ENCODE results near the gene AP2B1.

AP2B1 gene

DNA sequence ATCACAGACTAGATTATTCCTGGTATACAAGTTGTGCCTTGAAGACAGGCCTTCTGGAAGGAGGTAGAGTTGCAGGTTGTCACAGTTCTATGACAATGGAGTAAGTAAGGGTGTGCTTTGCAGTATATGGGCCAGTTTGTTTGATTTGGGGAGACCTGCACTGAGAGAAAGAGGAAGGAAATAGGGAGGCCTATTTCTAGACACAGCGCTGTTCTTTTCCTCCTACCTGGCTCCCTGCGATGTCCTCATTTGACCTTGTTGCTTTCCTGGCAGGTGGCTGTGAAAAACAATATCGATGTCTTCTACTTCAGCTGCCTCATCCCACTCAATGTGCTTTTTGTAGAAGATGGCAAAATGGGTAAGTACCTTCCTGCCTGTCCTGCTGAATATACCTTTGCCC lies 121.8 kb downstream of the AP2B1 start:
- no peak overlapping the region for H3K4me3 ChIP-seq (ENCODE audit: low read depth, low read length)
- no peak for TF ChIP-seq CTCF (IDR thresholded peaks at IDR 0.05; ENCODE audit: low read depth, low read length)

- TF ChIP-seq CTCF (IDR thresholded peaks at IDR 0.05; ENCODE audit: low read depth, low read length): no peak
- H3K4me3 ChIP-seq (ENCODE audit: low read depth, low read length): no peak overlapping the region
These were observed 122.8 kb downstream of the AP2B1 start for GRCh38 chr17:35709874-35710273.

GRCh38 chr17:35710950-35711349 lies 123.8 kb downstream of the AP2B1 start:
- no peak for TF ChIP-seq CTCF (IDR thresholded peaks at IDR 0.05; ENCODE audit: low read depth, low read length)
- no peak overlapping the region for H3K4me3 ChIP-seq (ENCODE audit: low read depth, low read length)

DNA sequence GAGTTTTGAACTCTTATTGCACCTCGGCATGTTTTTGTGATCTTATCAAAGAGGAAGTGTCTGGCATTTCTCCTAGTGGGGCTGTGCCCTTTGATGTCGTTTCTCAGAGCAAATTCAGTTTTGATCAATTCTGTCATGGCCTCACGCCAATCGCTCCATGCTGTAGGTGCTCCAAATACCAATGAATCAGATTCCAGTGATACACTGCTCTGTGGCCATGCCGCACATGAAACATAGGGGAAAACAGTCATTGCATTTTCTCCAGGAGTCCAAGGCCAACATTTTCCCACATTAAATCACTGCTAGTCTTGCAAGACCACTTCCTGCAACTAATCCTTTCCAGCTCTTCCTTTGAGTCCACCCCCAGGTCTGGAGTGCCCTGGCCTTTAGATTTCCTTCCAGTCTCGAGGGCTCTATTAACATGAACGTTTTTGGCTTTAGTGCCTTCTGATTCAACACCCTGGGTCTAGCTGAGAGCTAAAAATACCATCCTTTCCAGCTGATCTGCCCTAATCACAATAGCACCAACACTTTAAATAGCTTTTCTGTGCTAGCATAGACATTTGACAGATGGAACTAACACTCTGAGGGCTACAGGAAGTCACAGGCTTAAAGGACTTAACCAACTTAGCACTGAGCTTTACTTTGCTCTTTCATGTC lies 126.1 kb downstream of the AP2B1 start:
- TF ChIP-seq CTCF (IDR thresholded peaks at IDR 0.05; ENCODE audit: low read depth, low read length): no peak
- H3K4me3 ChIP-seq (ENCODE audit: low read depth, low read length): no peak overlapping the region

GRCh38 chr17:35714988-35715387 lies 127.9 kb downstream of the AP2B1 start:
- H3K4me3 ChIP-seq (ENCODE audit: low read depth, low read length): no peak overlapping the region
- no peak for TF ChIP-seq CTCF (IDR thresholded peaks at IDR 0.05; ENCODE audit: low read depth, low read length)

DNA sequence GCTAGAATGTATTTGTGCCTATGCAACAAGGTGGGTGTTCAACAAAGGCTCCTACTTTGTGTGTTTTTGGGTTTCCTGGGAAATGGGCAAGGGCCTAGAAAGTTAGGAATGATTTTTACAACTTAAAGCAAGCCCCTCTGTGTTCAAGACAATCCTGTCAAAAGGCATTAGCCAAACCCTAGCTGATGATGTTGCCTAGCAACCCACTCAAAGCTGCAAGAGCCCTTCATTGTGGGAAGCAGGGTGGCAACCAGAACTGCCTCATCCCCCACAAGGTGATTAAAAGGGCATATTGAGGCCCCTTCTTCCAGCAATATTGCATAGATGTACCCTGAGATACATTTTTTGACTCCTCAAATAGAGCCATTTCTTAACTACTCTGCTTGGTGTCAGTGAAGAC lies 128.3 kb downstream of the AP2B1 start:
- TF ChIP-seq CTCF (IDR thresholded peaks at IDR 0.05; ENCODE audit: low read depth, low read length): no peak
- no peak overlapping the region for H3K4me3 ChIP-seq (ENCODE audit: low read depth, low read length)

- no peak overlapping the region for H3K4me3 ChIP-seq (ENCODE audit: low read depth, low read length)
- no peak for TF ChIP-seq CTCF (IDR thresholded peaks at IDR 0.05; ENCODE audit: low read depth, low read length)
These were observed 129.1 kb downstream of the AP2B1 start for GRCh38 chr17:35716173-35716572.

All from WI38 (cell line).